NCI-H1694 treated with DMSO at 0.1 percent for 48 hours (cell line): ENCODE data around the gene GNB1L.
"Not testable (repeated sequence)": the region's sequence is repeated elsewhere in the genome, so short reads cannot be mapped to it uniquely, and the experiment has no call there.

Experiments used
- DNase-seq: peaks from one replicate; lab custom pipeline; 2025; lab: John Stamatoyannopoulos, UW

GNB1L gene

DNA sequence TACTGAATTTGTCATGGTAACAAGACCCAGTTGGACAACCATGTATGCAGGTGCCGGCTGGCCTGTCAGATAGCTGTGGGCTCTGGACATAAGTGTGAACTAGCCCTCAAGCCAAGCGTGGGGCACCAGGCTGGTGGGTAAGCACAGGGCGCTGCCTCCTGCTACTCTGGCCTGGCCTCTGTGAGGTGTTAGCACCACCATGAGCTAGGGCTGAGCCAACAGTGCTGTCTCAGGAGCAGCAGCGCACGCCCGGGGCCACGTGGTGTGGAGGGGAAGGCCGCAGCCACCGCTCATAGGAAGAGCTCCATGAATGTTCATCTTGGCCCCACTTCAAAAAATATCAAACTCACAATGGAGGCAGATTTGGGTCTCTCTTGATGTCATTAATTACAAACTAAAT lies 35.3 kb upstream of the GNB1L start:
- DNase-seq: no peak

DNA sequence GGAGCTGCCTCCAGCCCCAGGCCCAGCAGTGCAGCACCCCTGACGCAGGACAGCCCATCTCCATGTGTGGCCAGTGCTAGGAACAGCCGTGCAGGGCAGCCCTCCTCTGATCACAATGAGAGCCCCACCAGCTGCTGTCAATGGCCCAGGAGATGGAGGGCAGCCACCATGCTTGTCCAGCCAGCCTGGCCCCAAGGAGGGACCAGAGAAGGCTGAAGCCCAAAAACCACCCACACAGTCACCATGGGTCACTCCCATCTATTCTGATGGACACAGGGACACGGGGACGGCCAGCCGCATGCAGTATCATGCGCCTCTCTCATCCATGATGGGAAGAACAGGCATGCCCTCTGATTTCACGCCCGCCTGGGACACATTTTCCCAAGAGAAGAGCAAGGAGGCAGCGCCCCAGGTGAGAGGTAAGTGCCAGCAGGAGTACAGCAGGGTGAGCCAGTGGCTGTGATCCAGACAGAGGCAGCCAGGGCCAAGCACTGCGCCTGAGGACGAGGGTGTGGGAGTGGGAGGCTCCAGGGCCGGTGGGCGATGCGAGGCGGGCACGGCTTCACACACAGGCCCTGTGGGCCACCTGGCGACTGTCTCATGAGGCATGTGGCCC lies 33.6 kb upstream of the GNB1L start:
- no peak for DNase-seq

DNA sequence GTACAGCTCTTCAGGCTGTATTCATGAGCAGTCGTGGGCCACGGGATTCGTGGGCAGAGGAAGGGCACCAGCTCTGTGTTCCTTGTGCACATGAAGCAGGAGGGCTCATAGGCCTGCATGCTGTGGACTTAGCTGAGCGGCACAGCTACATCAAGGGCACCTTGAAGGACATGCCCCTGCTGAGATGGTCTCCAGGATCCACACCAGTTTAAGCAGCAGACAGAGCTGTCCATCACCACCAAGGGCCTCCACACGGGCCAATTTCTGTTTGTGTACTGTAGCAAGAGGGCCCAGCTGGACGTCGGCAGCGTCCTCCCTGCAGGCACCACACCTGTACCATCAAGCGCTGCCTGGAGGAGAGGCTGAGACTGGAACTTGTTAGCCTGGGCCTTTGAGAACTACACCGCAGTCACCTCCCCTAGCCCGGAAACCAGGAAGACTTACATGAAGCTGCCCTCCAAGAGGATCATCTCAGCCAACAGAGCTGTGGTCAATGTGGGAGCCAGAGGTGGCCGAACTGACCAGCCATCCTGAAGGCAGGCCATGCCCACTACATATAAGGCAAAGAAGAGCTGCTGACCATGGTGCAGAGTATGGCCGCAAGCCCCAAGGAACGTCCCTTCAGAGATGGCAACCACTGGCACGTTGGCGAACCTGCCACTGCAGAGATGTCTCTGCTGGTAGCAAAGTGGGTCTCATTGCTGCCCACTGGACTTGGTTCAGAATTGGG lies 32.7 kb upstream of the GNB1L start:
- no peak for DNase-seq

DNA sequence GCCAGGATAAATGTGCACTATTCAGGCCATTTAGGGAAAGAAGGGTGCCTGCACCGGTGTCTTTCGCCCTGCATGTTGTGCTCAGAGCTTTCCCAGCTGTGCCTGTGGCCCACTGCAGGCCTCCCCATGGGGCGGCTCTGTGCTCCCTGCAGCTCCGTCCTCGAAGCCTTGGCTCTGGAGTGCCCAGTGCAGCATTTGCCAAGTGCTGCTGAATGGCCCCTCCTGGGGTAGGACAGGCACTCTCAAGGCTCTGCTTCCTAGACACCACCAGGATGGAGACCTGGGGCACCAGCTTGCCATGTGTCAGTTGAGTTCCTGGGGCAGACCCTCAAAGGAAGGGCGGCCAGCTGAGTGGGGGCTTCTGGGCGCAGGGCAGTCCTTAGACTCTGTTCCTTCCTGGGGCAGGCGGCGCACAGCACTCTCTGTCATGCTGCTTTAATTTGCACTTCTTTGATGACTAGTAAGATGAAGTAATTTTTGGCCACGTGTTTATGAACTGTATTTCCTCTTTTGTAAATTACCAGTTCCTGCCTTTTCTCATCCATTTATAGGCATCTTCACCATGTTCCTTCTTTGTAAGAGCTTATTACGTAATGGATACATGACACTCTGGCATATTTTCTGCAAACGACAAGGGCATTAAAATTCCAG lies 32.1 kb upstream of the GNB1L start:
- DNase-seq: no peak

DNA sequence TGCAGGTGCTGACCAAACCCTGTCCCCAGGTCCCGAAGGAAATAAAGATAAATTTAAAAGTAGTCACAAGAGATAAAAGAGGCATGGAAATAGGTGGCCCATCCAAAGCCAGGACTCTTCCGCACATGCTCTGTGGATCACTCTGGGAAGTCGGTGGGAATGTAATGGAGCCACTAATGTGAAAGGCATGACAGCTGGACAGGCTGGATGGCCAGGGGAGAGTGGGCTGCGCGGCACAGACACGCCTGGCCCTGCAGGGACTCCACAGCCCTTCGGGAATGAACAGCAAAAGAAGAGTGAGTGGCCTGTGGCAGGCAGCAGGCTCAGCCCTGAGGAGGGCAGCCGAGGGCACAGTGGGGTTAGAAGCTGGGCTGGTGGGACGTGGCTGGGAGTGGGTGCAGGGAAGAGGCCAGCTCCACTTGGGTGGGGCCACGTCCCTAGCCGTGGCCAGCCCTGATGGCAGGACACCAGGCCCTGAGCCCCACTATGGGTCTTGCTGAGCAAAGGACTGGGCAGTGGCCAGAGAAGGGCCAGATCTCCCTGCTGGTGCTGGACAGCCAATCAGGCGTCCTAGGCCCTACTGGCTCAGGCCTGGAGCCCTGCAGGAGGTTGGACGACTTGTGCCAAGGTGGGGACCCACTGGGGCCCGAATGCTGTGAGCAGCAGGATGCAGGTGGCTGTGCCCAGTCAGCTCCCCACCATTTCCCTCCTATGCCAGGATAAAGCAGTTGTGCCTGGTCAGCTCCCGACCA lies 31.3 kb upstream of the GNB1L start:
- DNase-seq: no peak

DNA sequence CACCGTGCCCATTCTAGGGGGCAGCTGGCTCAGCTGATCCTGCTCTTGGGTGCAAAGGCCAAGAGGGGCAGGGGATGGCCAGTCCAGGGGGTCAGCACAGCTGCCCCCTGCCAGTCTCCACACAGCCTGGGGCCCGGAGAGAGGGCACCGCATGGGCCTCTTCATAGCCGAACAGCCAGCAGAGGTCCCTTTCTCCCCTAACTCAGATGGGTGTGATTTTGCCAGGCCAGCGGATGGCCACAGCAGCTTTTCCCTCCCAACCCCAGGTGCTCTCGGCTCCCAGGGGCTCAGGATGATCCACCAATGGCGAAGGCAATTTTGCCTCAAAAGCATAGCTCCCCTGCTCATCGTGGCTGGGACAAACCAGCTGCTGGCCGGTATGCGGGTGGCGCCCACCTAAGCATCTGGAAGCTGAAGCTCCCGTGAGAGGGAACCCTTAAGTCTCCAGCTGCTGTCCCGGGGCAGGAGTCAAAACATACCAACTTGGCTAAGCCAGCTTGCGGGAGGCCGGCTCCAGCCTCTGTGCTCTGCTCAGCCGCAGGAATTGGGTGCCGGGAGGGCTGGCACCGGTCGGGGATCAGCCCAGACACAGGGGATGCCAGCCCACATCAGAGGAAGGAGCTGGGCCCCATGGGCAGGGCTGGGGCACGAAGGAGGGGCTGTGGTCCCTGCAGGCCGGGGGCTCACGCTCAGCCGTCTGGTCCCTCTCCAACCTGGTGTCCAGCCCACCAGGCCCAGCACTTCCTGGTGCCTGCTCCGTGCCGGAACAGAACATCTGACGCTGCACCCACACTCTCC lies 30.5 kb upstream of the GNB1L start:
- DNase-seq: no peak

DNA sequence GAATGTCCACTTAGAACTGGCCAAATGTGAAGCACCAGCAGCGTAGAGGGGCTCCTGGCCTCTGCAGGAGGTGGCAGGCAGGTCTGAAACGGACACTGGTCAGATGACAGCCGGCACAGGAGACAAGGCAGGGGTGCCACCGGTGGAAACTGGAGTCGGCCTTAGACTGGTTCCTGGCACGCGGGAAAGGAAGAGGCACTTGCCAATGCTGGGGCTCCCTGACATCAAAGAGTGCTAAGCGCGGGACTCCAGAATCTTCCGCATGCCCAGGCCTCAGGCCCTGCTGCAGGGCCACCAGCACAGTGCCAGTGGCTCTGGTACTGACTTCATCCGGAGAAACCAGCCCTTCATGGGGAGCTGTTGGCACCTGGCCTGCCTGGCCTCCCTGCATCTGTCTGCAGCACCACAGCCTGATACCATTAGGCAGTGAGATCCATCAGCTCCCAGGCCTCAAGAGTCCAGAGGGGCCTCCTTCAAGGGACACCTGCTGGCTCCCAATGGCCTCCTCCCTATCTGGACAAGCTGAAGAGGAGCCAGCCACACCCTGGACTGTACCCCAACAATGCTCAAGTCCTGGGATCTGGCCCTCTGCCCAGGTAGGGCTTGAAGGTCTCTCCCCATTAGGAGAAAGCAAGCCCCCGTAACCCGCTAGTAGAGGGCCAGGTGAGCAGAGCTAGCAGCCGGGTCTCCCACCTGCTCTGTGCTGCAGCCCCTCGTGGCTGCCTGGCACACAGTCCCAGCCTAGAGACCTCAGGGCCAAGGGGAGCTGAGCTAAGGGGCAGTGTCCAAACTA lies 29.7 kb upstream of the GNB1L start:
- no peak for DNase-seq

DNA sequence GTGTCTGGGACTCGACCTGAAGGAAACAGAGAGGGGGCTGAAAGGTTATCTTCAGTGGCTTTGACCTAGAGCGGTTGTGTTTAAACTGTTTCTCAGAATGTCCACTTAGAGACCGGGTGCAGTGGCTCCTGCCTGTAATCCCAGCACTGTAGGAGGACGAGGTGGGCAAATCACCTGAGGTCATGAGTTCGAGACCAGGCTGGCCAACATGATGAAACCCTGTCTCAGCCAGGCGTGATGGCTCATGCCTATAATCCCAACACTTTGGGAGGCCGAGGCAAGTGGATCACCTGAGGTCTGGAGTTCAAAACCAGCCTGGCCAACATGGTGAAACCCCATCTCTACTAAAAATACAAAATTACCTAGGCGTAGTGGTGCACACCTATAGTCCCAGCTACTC lies 28.8 kb upstream of the GNB1L start:
- DNase-seq: not testable (repeated sequence)

DNA sequence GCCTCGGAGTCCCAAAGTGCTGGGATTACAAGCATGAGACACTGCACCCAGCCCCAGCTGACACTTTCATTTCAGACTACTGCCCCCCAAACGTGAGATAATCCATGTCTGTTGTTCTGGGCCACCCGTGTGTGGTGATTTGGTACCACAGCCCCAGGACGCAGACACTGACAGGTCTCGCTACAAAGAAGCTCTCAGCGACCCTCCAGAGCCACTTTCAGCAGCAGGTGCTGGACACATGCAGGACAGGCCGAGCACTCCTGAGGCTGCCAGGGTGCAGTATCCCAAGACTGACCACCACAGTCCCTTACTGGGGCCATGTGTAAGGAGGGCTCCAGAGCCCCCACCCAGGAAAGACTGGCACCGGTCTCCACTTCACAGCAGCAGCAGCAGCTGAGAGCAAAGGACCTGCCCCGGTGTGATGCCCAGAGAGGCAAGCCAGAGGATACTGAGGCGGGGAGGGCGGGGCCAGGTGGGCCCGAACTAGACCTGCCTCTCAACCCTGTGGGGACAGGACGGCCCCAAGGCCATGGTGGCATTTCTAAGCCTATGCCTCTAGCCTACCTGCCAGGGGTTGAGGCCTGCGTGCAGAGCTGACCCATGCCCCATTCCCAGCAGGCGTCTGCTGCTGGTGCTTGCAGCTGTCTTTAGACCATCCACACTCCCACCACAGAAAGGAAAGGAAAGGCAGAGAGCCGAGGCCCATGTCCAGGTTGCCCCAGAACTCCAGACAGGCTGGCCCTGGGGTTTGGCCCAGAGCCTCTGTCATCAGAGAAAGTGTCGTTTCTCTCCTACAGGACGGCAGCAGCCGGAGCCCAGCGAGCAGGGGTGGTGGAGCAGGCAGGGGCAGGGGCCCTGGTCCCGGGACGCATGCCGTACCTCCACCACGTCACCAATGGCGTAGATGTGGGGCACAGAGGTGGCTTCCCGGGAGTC lies 28.0 kb upstream of the GNB1L start:
- DNase-seq: no peak

DNA sequence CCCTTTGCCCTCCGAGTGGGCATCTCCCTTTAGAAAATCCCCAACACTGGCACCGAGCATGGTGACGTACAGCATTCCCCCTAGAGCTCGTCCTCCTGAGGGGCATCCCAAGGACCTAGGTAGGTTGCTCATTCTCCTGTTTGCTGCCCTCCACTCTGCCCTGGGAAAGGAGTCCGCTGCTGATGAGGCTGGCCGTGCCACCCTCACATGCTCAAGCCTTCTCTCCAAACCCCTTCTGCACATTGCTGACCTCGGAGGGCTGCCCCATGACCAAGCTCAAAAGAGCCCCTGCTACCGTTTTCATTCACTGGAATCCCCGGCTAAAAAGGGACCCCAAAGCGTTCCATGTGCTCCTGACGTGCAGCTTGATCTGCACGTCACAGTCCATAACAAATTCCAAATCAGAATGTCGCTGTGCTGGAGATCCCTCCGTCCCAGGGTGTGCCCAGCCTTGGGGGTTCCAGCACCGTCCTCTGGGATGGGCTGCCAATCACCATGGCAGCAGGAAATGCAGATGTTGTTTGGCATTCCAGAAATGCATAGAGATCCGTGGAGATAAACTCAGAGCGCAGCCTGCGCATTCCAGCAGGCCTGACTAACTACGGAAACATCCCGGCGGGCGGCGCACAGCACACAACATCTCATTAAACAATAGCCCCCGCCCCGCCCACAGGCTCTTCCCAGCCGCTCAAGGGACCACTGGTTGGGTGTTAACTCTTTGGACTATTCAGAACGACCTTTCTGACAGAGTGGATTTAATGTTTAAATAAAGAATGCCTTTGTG lies 26.3 kb upstream of the GNB1L start:
- no peak for DNase-seq

DNA sequence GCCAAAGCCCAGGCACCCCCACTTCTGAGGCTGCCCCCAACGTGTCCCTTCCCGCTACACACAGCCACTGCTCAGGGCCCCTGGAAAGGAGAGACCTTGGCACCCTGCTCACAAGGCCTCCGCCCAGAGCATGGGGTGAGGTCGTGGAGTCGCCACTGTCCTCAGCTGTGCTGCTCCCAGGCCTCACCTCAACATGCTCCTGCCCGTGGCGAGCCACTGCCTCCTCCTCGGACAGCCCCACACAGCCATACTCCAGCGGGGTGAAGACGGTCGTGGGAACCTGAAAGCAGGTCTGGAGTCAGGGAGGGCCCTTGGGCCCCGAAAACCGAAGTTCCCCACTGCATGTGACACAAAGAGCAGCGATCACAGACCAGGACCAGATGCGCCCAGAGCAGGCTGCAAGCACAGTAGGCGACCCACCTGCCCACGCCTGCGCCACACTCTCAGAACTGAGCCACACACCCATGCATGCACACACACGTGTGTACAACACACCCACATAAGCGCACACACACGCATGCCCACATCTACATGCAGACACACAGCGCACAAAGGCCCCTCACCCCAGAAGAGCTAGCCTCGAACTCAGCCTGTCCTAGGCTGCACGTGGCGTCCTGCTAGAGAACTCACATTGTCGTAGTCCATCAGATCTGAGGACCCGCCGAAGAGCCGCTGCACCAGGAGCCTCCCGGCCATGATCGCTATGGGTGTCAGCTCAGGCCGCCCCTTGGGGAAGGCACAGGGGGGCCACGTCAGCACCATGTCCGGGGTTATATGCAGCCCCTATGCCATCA lies 25.5 kb upstream of the GNB1L start:
- no peak for DNase-seq

DNA sequence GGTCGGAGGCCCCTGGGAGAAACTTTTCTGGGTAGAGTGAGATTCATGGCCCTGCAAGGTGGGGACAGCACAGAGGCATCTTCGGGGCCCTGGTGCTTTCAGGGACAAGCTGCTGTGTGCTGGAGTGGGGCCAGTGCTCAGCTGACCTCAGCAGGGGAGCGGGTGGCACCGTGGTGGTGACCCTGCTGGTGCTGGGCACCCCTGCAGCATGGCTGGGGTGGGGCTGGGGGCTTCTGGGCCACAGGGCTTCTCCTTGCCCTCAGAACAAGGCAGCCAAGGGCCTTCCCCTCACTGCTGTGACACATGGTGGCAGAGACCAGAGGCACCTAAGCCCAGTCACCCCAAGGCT lies 24.9 kb upstream of the GNB1L start:
- no peak for DNase-seq

DNA sequence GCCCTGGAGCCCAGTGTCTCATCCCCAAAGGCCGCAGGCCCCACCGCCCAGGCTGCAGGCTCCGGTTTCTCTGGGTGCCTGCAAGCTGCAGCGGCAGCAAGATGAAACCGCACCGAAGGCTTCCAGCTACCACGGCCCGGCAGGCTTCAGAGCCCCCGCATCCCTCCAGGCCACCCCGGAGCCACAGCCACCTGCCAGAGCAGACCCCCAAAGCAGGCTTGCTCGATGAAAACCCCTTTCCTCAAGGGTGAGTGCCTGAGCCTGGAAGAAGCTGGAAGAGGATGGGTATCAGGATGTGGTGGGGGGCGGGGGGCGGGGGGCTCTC lies 24.5 kb upstream of the GNB1L start:
- no peak for DNase-seq

DNA sequence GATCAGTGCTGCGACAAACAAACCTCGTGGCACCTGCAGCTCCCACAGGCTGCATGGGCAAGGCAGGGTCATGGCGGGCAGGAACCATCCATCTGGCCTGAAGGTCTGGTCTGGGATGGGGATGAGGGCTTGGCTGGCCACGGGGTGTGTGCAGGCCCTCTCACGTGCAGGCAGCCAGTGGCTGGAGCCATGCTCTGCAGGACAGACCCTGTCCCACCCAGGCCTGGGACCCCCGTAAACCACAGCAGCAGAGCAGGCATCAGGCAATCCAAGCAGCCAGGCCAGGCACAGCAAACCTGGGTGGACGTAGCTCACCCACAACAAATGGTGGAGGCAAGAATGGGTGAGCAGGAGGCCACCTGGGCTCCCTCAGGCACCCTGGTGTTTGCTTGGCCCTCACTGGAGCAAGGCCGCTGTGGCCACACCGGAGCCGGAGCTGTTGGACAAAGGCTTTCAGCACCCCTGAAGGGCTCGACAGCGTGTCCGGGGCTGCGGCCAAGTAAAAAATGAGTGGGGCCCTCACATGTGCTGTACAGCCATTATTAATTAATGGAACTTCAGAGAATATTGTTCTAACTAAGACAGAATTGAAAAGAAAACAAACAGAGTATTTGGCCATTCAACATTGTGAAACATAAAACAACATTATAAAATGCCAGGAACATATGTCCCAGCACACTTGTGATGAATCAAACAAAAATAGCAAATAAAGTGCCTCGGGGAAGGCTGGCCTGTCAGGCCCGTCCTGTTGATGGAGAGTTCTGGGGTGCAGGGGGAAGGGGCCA lies 24.0 kb upstream of the GNB1L start:
- DNase-seq: no peak

DNA sequence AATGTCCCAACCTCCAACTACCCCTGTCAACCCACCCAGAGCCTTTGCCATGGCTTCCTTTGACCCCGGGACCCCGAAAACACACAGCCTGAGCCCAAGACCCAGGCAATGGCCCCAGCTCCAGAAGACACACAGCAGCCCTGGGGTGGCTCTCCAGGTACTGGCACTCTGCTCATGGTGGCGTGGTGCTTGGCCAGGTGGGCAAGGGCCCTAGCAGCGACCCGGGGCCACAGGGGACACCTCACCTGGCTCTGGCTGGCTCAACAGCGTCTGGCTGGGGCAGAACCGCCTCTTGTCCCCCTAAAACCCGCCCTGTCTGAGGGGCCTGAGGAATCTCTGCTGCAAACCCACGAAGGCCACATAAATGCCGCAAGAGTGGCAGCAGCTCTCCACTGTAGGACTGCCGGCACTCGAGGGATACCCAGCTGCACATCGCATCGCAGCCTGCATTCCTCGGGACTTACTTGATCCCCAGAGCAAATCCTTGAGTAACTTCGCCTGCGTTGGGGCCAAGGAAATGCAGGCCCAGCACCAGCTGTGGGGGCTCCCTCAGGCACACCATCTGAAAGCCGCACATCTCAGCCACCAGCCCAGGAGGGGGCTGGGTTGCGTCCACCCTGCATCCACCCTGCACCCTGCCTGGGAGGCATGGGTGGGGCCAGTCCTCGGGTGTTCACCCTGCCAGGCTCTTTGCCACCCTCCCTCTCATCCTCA lies 23.1 kb upstream of the GNB1L start:
- no peak for DNase-seq

DNA sequence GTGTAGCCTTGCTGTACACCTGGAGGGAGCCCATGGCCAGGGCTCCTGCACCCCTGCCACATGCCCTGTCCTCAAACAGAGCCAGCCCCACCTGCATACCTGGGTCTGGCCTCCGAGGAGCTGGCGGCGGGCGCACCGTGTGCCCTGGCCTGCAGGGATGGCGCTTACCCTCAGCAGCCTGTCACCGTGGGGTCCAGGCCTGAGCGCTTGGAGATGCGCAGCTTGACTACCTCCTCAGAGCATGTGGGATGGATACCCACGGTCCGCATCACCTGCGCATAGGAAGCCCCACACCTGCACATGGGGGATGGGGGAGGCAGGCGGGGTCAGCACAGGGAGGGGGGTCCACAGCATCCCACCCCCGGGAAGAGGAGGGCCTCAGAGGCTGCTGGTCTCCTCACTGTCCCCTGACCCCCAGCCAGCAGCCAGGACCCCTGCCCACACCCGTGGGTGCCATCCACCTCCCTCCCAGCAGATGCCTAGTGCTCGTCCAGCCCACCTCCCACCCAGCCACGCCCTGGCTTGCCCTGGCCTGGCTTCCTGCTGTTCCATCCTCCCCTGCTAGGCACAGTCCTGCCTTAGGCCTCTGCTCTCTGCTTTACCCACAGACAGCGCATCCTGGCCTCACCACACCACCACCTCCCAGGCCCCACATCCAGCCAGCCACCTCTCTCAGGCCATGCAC lies 22.4 kb upstream of the GNB1L start:
- no peak for DNase-seq
